Breast epithelium (tissue), 4 donors: Measurements from ENCODE around the gene SMIM14. TPM values are rescaled to one million over a fixed set of nuclear protein-coding genes. Genes with fewer than 3 reads are reported as not detected.

Source experiments
- DNase-seq, 2 donors: peaks; one replicate each; pipeline ENCODE4 v3.0.0-alpha.2; 2019; ENCODE audit warnings: low spot score in 2 of 2
- H3K27ac ChIP-seq, 2 donors: fragments of 200-600 bp; sonication (generic) in 1 of 2; one replicate each; pipeline ENCODE4 v1.5.1; 2016 to 2019; ENCODE audit warnings: mild to moderate bottlenecking in 1 of 2
- H3K27me3 ChIP-seq, 2 donors: fragments of 200-600 bp; sonication (generic) in 1 of 2; one replicate each; pipeline versions ENCODE4 v1.5.1 to v1.6.0; 2017 to 2019; ENCODE audit warnings: control low read depth in 1 of 2, mild to moderate bottlenecking in 1 of 2
- H3K36me3 ChIP-seq: fragments of 200-600 bp; one replicate; pipeline ENCODE4 v1.5.1; 2019
- H3K4me1 ChIP-seq, 2 donors: fragments of 200-600 bp; sonication (generic); one replicate each; pipeline ENCODE4 v1.5.1; 2016 to 2019; ENCODE audit warnings: control low read depth in 1 of 2
- H3K4me3 ChIP-seq, 3 donors: fragments of 200-600 bp; sonication (generic); 1 replicate in 2 of 3; 2 replicates in 1 of 3; pipeline ENCODE4 v1.5.1; 2016 to 2019; ENCODE audit warnings: mild to moderate bottlenecking in 3 of 3, moderate library complexity in 2 of 3
- H3K9me3 ChIP-seq, 2 donors: fragments of 200-600 bp; sonication (generic) in 1 of 2; one replicate each; pipeline ENCODE4 v1.5.1; 2016 to 2019; ENCODE audit warnings: control low read depth in 1 of 2
- POLR2A ChIP-seq: fragments of 450-650 bp; IDR thresholded peaks from one replicate; pipeline ENCODE4 v1.6.1; 2016; ENCODE audit warnings: antibody characterized with exemption, mild to moderate bottlenecking, moderate library complexity
- POLR2AphosphoS5 ChIP-seq, 3 donors: sonication (generic); formaldehyde crosslinking; IDR thresholded peaks; one replicate each; pipeline ENCODE4 v1.6.1; 2017; ENCODE audit warnings: antibody characterized with exemption in 3 of 3
- intact Hi-C: fragments of 100-400 bp; cut with DNase I; formaldehyde crosslinking; loops from one replicate; pipeline ENCODE4 v1.15.1; 2023; ENCODE audit warnings: low total_unique reads
- total RNA-seq, 3 donors: library from RNA; depleted of rRNA; stranded (reverse); fragments of >200 nt; gene quantifications; one replicate each; pipeline ENCODE4 v1.1.0, GENCODE V29; 2016
- TF ChIP-seq, protein P1 (sequence below), 3 donors: fragments of 450-650 bp; IDR thresholded peaks; one replicate each; pipeline ENCODE4 v1.5.1; 2016 to 2017; ENCODE audit warnings: antibody characterized with exemption in 3 of 3, mild to moderate bottlenecking in 3 of 3, moderate library complexity in 3 of 3

Gene SMIM14
- total RNA-seq, 3 donors from 2014 or later = 38.7 to 71.0 (median 43.6) TPM

DNA sequence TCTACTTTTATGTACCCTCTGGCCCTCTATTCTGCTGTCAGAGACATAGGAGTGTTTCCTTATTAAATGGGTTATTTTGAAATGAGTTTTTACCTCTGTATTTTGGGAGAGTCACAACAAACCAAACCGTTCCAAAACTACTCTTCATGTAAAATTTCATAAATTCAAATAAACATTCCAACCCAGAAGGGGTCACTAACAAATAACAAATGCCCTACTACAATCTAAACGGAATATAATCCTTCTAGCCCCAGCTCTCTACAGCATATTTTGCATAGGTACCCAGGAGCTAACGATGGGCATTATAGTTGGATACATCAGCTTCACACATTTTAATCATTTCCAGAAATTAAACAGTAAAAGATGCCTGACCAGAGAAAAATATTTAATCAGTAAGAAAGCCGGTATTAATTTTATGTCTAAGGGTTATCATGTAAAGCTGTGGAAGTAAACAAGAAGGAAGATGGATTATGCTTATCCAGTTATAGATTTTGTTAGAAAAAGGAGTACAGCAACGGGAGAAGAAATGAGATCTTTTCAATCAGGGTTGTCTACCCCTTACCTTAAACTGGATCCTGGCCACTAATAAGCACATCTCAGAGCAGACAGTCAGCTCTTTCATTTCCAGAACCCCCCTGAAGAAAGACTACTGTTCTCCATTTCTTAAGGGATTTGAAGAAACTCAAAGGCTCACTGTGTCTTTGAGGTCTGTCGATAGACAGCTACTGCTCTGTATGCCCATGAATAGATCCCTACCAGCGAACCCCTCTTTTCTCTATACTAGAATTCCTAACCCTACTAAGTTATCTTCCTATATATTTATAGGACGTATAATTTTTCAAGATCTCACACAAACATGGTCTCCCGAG is 112.6 kb downstream of the SMIM14 start:
- DNase-seq = no peak
- no peak for TF ChIP-seq POLR2AphosphoS5 (IDR thresholded peaks at IDR 0.05)
- TF ChIP-seq POLR2A = no peak
- TF ChIP-seq, protein P1, sequence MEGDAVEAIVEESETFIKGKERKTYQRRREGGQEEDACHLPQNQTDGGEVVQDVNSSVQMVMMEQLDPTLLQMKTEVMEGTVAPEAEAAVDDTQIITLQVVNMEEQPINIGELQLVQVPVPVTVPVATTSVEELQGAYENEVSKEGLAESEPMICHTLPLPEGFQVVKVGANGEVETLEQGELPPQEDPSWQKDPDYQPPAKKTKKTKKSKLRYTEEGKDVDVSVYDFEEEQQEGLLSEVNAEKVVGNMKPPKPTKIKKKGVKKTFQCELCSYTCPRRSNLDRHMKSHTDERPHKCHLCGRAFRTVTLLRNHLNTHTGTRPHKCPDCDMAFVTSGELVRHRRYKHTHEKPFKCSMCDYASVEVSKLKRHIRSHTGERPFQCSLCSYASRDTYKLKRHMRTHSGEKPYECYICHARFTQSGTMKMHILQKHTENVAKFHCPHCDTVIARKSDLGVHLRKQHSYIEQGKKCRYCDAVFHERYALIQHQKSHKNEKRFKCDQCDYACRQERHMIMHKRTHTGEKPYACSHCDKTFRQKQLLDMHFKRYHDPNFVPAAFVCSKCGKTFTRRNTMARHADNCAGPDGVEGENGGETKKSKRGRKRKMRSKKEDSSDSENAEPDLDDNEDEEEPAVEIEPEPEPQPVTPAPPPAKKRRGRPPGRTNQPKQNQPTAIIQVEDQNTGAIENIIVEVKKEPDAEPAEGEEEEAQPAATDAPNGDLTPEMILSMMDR (IDR thresholded peaks at IDR 0.05) = no peak
- peak overlapping the region; percentile 77 to 94 (median 78) for H3K4me3 ChIP-seq
- no peaks in the 10 kb centered on the region for H3K9me3 ChIP-seq
- no peaks in the 10 kb centered on the region for H3K27me3 ChIP-seq
- intact Hi-C loops = loop anchor here (5.0 kb wide), 1 partner anchor 111 kb away; the partner anchor contains the start of gene SMIM14
- H3K27ac ChIP-seq = peak overlapping the region; percentile 95 to 97
- H3K36me3 ChIP-seq = no peaks in the 10 kb centered on the region
- H3K4me1 ChIP-seq = no peaks in the 10 kb centered on the region

GRCh38 chr4:39524161-39524957 is 114.3 kb downstream of the SMIM14 start:
- Histone ChIP-seq H3K27me3 (no peaks in the 10 kb centered on the region), H3K27ac (no peak overlapping the region), H3K4me3 (peak overlapping the region in 1 of 3 donors; percentile 7), H3K4me1 (no peaks in the 10 kb centered on the region), H3K36me3 (no peaks in the 10 kb centered on the region), H3K9me3 (no peaks in the 10 kb centered on the region)
- TF ChIP-seq POLR2AphosphoS5 (IDR thresholded peaks at IDR 0.05) (no peak), POLR2A (no peak)
- TF ChIP-seq, protein P1 (IDR thresholded peaks at IDR 0.05) = no peak
- no peak for DNase-seq
- intact Hi-C loops = no loop called here

- Histone ChIP-seq H3K27me3 (no peaks in the 10 kb centered on the region), H3K4me3 (no peak overlapping the region), H3K4me1 (no peaks in the 10 kb centered on the region), H3K27ac (no peak overlapping the region), H3K9me3 (no peaks in the 10 kb centered on the region), H3K36me3 (no peaks in the 10 kb centered on the region)
- intact Hi-C loops = no loop called here
- TF ChIP-seq POLR2AphosphoS5 (IDR thresholded peaks at IDR 0.05) (no peak), POLR2A (no peak)
- TF ChIP-seq, protein P1 (IDR thresholded peaks at IDR 0.05) = no peak
- no peak for DNase-seq
These were observed 116.6 kb downstream of the SMIM14 start for GRCh38 chr4:39522068-39522467.

- no peaks in the 10 kb centered on the region for H3K27me3 ChIP-seq
- H3K4me1 ChIP-seq = no peaks in the 10 kb centered on the region
- intact Hi-C loops = no loop called here
- H3K9me3 ChIP-seq = no peaks in the 10 kb centered on the region
- DNase-seq = no peak
- TF ChIP-seq POLR2A (no peak), POLR2AphosphoS5 (IDR thresholded peaks at IDR 0.05) (no peak)
- TF ChIP-seq, protein P1 (IDR thresholded peaks at IDR 0.05) = no peak
- no peak overlapping the region for H3K27ac ChIP-seq
- no peak overlapping the region for H3K4me3 ChIP-seq
- no peaks in the 10 kb centered on the region for H3K36me3 ChIP-seq
These were observed 117.3 kb downstream of the SMIM14 start for GRCh38 chr4:39521253-39521919.
